ENCODE results near the gene SYCE3.
A peak's percentile ranks its signal among the peaks of the same experiment; 100 is the strongest.
"Not testable (repeated sequence)": the region's sequence is repeated elsewhere in the genome, so short reads cannot be mapped to it uniquely, and the experiment has no call there.

SYCE3 gene

DNA sequence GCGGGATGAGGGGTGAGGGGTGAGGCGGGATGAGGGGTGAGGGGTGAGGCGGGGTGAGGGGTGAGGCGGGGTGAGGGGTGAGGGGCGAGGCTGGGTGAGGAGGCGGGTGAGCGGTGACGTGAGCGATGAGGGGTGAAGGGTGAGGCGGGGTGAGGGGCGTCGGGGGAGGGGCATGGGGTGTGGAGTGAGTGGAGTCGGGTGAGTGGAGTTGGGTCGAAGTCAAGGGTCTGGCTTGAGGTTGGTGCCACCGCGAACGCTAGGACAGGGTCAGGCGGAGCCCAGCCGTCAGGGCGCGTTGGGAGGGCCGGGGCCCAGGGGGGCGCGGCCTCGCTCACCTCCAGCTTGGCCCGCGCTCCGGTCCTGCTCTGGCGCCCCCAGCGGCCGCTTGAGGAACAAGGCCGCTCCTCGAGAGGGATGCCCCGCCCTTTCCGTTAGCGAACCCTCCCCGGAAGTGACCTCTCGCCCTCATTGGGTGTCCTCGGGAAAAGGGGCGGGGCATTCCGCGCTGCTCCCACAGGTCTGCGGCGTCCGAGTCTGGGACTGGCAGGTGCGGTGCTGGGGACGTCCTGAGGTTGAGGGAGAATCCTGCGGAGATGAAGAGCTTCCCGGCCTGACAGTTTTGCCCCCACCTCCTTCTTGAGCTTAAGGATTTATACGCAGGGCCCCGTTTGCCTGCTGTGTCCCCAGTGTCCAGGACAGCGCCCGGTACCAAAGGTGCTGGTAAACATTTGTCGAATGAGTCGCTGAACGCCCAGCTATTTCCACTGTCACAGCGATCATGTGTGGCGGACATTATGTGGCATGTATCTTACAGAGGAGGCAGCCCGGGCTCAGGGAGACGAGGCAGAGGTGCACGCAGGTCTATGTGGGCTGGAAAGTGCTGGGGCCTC, at the start of gene SYCE3:
SYCE3 (minus strand) TSS at position 397 of the 890 bp plus-strand sequence. CDS start 6,514 bp downstream, outside the sequence.
- DNase-seq = peak; percentile 88 to 96

- no peak for DNase-seq
Measured at GRCh38 chr22:50612168-50612527, 49.4 kb upstream of the SYCE3 start.

DNA sequence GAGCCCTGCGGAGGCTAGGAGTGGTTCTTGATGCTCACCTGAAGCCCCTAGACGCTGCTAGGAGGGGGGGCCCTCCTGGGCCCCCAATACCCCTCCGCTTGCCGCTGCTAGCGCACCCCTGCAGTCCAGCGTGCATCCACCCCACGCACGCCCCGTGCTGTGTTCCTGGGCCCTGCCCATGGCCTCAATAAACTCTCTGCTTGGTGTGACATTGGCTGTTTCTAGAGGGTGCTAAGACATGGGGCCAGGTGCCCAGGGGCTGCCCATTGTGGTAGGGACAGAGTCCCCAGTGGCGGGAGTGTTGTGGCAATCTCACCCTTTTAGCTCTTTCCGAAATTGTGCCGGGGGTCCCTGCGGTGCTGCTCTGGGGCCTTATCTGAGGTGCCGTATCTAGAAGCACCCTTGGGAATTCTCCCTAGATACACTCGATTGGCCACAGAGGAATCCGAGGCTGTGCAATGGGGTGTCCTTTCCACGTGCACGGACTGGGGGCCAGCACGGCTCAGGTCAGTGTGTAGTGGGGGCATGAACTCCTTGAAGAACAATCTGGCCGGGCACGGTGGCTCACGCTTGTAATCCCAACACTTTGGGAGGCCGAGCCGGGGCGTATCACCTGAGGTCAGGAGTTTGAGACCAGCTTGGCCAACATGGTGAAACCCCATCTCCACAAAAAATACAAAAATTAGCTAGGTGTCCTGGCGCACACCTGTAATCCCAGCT, 48.8 kb upstream of the SYCE3 start:
- no peak for DNase-seq

- DNase-seq = no peak
Measured at GRCh38 chr22:50610581-50610980, 47.9 kb upstream of the SYCE3 start.

- DNase-seq = no peak
Measured at GRCh38 chr22:50610041-50610451, 47.3 kb upstream of the SYCE3 start.

DNA sequence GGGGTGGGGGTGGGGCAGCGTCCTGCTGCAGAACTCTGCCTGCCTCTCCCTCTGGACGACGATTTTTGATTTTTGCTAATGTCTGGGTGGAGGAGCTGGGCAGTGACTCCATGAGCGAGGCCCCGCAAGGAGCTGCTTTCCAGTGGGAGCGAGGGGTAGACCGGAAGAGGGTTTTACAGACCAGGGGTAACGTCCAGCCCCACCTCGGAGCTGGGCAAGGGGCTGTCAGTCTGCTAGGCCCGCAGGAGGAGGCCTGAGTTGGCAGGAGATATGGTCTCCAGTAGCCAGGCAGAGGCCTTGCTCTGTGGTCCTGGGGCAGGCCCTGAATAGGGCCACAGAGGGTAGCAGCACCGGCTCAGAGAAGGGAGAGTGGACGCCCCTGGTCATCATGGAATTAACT, 46.9 kb upstream of the SYCE3 start:
- no peak for DNase-seq

DNA sequence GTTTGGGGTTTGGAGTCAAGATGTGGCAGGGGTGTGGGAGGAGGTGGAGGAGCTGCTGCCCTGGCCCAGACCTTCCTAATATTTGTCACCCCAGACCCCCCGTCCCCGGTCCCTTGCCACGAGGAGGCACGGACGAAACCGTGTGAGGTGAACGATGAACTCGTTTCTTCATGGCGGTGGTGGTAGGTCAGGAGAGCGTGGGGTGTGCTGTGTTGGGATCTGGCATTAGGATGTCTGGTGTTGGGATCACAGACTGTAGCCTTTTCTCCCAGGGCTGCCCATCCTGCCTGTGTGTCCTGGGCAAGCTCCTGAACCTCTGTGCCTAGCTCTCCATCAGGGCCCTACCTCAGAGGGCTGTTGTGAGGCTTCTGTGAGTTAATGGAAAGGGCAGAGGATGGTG, 46.3 kb upstream of the SYCE3 start:
- DNase-seq = no peak

DNA sequence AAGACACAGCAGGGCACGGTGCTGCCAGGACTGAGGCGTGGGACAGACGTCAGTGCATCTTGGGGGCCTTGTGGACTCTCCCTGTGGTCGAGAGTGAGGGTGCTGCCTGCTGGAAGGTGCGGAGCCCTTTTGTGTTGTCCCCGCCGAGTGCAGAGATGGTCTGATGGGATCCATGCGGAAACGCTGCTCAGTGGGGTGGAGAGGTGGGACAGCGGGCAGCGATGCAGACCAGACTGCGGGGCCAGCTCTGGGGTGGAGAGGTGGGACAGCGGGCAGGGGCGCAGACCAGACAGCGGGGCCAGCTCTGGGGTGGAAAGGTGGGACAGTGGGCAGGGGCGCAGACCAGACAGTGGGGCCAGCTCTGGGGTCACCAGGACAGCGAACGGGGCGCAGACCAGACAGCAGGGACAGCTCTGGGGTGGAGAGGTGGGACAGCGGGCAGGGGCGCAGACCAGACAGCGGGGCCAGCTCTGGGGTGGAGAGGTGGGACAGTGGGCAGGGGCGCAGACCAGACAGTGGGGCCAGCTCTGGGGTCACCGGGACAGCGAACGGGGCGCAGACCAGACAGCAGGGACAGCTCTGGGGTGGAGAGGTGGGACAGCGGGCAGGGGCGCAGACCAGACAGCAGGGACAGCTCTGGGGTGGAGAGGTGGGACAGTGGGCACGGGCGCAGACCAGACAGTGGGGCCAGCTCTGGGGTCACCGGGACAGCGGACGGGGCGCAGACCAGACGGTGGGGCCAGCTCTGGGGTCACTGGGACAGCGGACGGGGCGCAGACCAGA, 45.5 kb upstream of the SYCE3 start:
- not testable (repeated sequence) for DNase-seq

- DNase-seq = no peak
Measured at GRCh38 chr22:50607659-50608020, 44.9 kb upstream of the SYCE3 start.

GRCh38 chr22:50606946-50607658, 44.4 kb upstream of the SYCE3 start:
- no peak for DNase-seq

- DNase-seq = no peak
Measured at GRCh38 chr22:50606165-50606945, 43.6 kb upstream of the SYCE3 start.

DNA sequence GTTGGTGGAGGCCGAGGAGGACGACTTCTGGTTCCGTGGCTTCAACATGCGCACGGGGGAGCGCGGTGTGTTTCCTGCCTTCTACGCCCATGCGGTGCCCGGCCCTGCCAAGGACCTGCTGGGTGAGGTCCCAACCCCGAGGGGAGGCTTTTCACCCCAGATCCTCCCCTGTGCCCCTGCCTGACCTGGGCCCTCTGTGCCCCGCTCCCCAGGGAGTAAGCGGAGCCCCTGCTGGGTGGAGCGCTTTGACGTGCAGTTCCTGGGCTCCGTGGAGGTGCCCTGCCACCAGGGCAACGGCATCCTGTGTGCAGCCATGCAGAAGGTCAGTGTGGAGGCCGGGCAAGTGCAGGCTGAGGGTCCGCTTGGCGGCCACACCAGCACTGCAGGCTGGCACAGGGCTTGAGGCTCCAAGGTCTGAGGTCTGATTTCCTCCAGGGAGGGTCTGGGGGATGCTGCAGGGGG, 42.9 kb upstream of the SYCE3 start:
- DNase-seq = no peak

DNA sequence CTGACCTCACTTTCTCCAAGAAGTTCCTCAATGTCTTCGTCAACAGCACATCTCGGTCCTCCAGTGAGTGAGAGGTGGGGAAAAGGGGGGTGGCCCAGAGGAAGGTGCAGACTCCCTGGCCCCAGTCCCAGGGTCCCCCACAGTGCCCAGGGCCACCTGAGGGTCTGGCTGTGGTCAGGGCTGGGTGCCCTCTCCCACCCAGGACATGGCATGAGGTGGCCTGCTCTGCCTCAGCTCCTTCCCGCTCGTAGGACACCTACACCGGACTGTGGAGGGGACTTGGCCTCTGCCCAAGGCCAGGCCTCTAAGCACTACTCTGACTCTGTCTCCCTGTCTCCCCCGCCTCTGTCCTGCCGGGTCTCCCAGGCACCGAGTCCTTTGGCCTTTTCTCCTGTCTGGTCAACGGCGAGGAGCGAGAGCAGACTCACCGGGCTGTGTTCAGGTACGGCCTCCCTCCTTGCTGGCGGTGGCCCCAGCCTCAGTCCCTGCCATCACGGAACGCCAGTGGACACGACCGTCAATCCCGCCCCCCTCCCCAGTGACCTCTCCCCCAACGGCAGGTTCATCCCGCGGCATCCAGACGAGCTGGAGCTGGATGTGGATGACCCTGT, 42.4 kb upstream of the SYCE3 start:
- no peak for DNase-seq

DNA sequence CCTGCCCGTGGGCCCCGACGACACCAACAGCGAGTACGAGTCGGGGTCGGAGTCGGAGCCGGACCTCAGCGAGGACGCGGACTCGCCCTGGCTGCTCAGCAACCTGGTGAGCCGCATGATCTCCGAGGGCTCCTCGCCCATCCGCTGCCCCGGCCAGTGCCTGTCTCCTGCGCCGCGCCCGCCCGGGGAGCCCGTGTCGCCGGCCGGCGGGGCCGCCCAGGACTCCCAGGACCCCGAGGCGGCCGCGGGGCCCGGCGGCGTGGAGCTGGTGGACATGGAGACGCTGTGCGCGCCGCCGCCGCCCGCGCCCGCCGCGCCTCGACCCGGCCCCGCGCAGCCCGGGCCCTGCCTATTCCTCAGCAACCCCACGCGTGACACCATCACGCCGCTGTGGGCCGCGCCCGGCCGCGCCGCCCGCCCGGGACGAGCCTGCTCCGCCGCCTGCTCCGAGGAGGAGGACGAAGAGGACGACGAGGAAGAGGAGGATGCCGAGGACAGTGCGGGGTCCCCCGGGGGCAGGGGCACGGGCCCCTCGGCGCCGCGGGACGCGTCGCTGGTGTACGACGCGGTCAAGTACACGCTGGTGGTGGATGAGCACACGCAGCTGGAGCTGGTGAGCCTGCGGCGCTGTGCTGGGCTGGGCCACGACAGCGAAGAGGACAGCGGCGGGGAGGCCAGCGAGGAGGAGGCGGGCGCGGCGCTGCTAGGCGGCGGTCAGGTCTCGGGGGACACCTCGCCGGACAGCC, 41.7 kb upstream of the SYCE3 start:
- no peak for DNase-seq

GRCh38 chr22:50603511-50604255, 41.0 kb upstream of the SYCE3 start:
- DNase-seq = no peak

- no peak for DNase-seq
Measured at GRCh38 chr22:50602338-50602700, 39.6 kb upstream of the SYCE3 start.

DNA sequence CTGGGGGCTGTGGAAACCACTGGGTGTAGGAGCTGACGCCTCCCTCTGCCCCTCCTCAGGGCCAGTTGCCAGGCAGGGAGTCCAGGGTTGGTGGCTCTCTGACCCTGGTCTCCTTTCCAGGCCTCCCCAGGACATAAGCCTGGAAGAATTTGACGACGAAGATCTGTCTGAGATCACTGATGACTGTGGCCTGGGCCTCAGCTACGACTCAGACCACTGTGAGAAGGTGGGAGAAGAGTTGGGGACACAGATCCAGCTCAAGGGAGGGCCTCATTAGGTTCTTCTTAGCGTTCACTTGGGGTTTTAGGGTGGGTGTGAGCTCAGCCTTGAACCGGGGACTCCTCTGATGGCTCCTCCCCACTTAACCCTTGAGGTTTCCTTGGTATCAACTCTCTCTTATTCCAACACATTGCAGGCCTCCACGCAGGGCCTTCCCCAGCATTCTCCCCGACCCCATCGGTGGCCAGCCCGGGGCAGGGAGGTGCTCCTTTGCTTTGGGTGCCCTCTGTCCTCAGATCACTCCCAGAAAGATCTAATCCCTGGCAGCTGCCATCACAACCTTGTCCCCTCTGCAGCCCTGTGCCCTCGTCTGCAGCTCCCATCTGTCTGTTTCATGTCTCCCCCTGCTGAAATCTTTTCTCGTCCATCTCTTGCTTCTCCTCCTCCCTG, 39.1 kb upstream of the SYCE3 start:
- DNase-seq = no peak

DNA sequence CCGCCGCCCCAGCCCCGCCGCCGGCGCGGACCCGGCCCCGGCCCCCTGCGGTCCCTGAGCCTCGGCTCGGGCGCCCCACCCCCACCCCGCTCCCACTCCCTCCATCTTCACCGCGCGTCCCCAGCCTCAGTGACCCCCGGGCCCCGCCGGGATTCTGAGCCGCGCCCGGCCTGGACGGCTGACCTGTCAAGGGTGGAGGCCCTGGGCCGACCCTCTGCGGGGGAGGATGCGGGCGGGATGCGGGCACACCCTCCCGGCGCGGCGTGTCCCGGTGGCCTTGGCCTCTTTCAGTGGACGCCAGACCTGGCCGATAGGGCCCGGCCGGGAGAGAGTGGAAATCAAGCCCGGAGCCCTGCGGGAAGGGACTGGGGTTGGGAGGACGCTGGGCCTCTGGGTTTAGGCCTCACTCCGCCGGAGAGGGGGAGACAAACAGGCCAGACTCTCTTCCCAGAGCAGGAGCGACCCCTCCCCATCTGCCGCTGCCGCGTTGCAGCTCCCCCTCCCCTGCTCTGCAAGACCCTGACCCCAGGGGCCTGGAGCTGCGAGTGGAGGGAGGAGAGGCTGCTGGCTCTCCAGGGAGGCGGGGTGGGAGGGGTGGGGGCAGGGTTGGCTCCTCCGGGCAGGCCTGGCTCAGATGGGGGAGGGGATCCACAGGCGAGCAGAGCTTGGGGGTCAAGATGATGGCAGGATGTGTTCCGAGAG, 38.4 kb upstream of the SYCE3 start:
- no peak for DNase-seq

- peak in 1 of 2 experiments; percentile 58 for DNase-seq
Measured at GRCh38 chr22:50600538-50600937, 37.8 kb upstream of the SYCE3 start, which contains the start of gene MAPK8IP2. Gene MAPK8IP2, plus strand, starts transcription at chr22:50600793. Its CDS starts 26 bp downstream, at chr22:50600819.

Measured in NCI-H446 (cell line).